ENCODE measurements around the gene EIF4G3.

GRCh38 chr1:20891091-20891490 is 285.6 kb downstream of the EIF4G3 start:
- no peak for TF ChIP-seq CTCF (IDR thresholded peaks at IDR 0.05)
- no peak for TF ChIP-seq POLR2AphosphoS5 (IDR thresholded peaks at IDR 0.05)
- no peak for TF ChIP-seq POLR2A (IDR thresholded peaks at IDR 0.05)
- TF ChIP-seq EP300 (IDR thresholded peaks at IDR 0.05; ENCODE audit: low read depth): no peak

Data from transverse colon (tissue), 4 donors.